ENCODE results near the gene RIOK2.

The RIOK2 gene

GRCh38 chr5:97223596-97223995 is 40.5 kb upstream of the RIOK2 start:
- no peak overlapping the region for H3K4me3 ChIP-seq (ENCODE audit: low read depth, low read length)
- DNase-seq (ENCODE audit: low read depth), result no peak
- in situ Hi-C loops (cut with HindIII; ENCODE audit: low sequenced_read_pairs), result no loop called here
- TF ChIP-seq CTCF (IDR thresholded peaks at IDR 0.05; ENCODE audit: low read depth, low read length, missing control alignments), result no peak

GRCh38 chr5:97209343-97209742 is 26.3 kb upstream of the RIOK2 start:
- in situ Hi-C loops (cut with HindIII; ENCODE audit: low sequenced_read_pairs), result no loop called here
- TF ChIP-seq CTCF (IDR thresholded peaks at IDR 0.05; ENCODE audit: low read depth, low read length, missing control alignments), result no peak

GRCh38 chr5:97208714-97209113 is 25.7 kb upstream of the RIOK2 start:
- TF ChIP-seq CTCF (IDR thresholded peaks at IDR 0.05; ENCODE audit: low read depth, low read length, missing control alignments), result no peak
- no peak overlapping the region for H3K4me3 ChIP-seq (ENCODE audit: low read depth, low read length)
- in situ Hi-C loops (cut with HindIII; ENCODE audit: low sequenced_read_pairs), result no loop called here
- DNase-seq (ENCODE audit: low read depth), result no peak

More at GRCh38 chr5:97209343-97209742, 26.3 kb upstream of the RIOK2 start:
- no peak overlapping the region for H3K4me3 ChIP-seq (ENCODE audit: low read depth, low read length)
- no peak for DNase-seq (ENCODE audit: low read depth)

- no peak for DNase-seq (ENCODE audit: low read depth)
- H3K4me3 ChIP-seq (ENCODE audit: low read depth, low read length), result no peak overlapping the region
- in situ Hi-C loops (cut with HindIII; ENCODE audit: low sequenced_read_pairs), result no loop called here
- TF ChIP-seq CTCF (IDR thresholded peaks at IDR 0.05; ENCODE audit: low read depth, low read length, missing control alignments), result no peak
Observed at GRCh38 chr5:97208184-97208713, 25.2 kb upstream of the RIOK2 start.

- DNase-seq (ENCODE audit: low read depth), result no peak
- in situ Hi-C loops (cut with HindIII; ENCODE audit: low sequenced_read_pairs), result no loop called here
- no peak for TF ChIP-seq CTCF (IDR thresholded peaks at IDR 0.05; ENCODE audit: low read depth, low read length, missing control alignments)
- H3K4me3 ChIP-seq (ENCODE audit: low read depth, low read length), result no peak overlapping the region
Observed at GRCh38 chr5:97194366-97194765, 11.3 kb upstream of the RIOK2 start.

- no peak for DNase-seq (ENCODE audit: low read depth)
- no peak for TF ChIP-seq CTCF (IDR thresholded peaks at IDR 0.05; ENCODE audit: low read depth, low read length, missing control alignments)
- no peak overlapping the region for H3K4me3 ChIP-seq (ENCODE audit: low read depth, low read length)
- in situ Hi-C loops (cut with HindIII; ENCODE audit: low sequenced_read_pairs), result no loop called here
Observed at GRCh38 chr5:97193355-97193688, 10.3 kb upstream of the RIOK2 start.

All from astrocyte of the cerebellum (primary cell).